ENCODE results near the gene KCNK3. TPM values are rescaled to one million over a fixed set of nuclear protein-coding genes. Genes with fewer than 3 reads are reported as not detected.

Gene KCNK3
- total RNA-seq, 1 experiment from 2014 or later: 0.09 TPM

DNA sequence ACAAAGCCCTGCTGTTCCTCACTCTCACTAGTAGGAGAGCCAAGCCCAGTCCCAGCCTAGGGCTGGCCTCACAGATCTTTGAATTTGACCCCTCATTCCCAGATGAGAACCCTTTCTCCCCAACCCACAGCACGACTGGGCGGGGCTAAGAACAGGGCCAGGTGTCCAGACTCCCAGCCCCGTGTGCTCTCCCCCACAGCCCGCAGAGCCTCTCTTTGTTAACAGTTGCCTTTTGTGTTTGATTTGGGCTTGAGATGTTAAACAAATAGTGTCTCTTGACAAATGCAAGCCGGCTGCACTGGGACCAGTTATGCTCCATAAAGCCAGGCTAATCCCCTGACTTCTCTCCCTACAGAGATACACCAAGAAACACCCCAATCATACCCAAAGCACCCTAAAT, 4.7 kb upstream of the KCNK3 start:
- Histone ChIP-seq H3K18ac (ENCODE audit: insufficient read length, low read depth, low read length) (no peak overlapping the region), H3K56ac (ENCODE audit: insufficient read length, low read depth, low read length) (no peak overlapping the region), H4K8ac (replicated peaks; ENCODE audit: insufficient read length, low read depth, low read length) (no peak overlapping the region), H3K27me3 (ENCODE audit: insufficient read depth, low read length) (no peaks in the 10 kb centered on the region; the same call in 1 of the 2 replicates), H3K14ac (ENCODE audit: insufficient read depth, low read length) (no peak overlapping the region), H3K79me1 (ENCODE audit: insufficient read depth, low read depth, low read length, poor library complexity, severe bottlenecking) (no peaks in the 10 kb centered on the region), H3K23me2 (ENCODE audit: insufficient read length, low read depth, low read length, poor library complexity, severe bottlenecking) (peaks cover 5% of the 10 kb centered on the region), H3T11ph (ENCODE audit: low read length) (no peak overlapping the region), H4K5ac (ENCODE audit: insufficient read length, low read depth, low read length) (no peak overlapping the region), H2BK5ac (ENCODE audit: insufficient read length, low read length) (no peak overlapping the region), H2BK15ac (ENCODE audit: low read depth, low read length) (no peak overlapping the region), H2BK12ac (ENCODE audit: insufficient read length, low read depth, low read length) (no peak overlapping the region), H4K20me1 (ENCODE audit: control insufficient read depth, insufficient read depth, insufficient read length) (no peaks in the 10 kb centered on the region), H2BK120ac (ENCODE audit: low read depth, low read length, poor library complexity, severe bottlenecking) (no peak overlapping the region), H4K91ac (ENCODE audit: insufficient read length, low read depth, low read length) (no peak overlapping the region), H3K9ac (ENCODE audit: extremely low read depth, insufficient read length, low read length) (no peak overlapping the region), H3K79me2 (ENCODE audit: insufficient read depth, low read length) (no peaks in the 10 kb centered on the region), H3K4me1 (ENCODE audit: insufficient read depth, low read length) (no peaks in the 10 kb centered on the region), H3K4ac (ENCODE audit: low read depth, low read length) (no peak overlapping the region), H2BK20ac (ENCODE audit: low read depth, low read length, poor library complexity, severe bottlenecking) (no peak overlapping the region), H3K27ac (ENCODE audit: insufficient read length, low read depth, low read length) (no peak overlapping the region), H2AFZ (ENCODE audit: low read length) (no peak overlapping the region), H3K4me2 (ENCODE audit: insufficient read depth, insufficient read length, low read length) (no peak overlapping the region), H3K9me3 (ENCODE audit: control insufficient read depth, low read depth, low read length) (no peaks in the 10 kb centered on the region), H2AK5ac (ENCODE audit: insufficient read length, low read length) (no peak overlapping the region), H3K23ac (ENCODE audit: insufficient read length, low read depth, low read length) (no peak overlapping the region)
- Mint-ChIP-seq H3K27me3 (ENCODE audit: low read depth) (peaks cover 84% of the 10 kb centered on the region), H3K4me1 (peaks cover 29% of the 10 kb centered on the region in 2 experiments), H3K36me3 (ENCODE audit: insufficient read depth in 1 of 3, low read depth in 3 of 3) (no peaks in the 10 kb centered on the region), H3K27ac (no peak overlapping the region), H3K4me3 (no peak overlapping the region), H3K9me3 (no peaks in the 10 kb centered on the region)
- DNase-seq: no peak
- WGBS (ENCODE audit: extremely low coverage, insufficient read length, low lambda C conversion rate): no CpG with 5 or more reads among the region's 5 CpGs
- TF ChIP-seq, protein P1, sequence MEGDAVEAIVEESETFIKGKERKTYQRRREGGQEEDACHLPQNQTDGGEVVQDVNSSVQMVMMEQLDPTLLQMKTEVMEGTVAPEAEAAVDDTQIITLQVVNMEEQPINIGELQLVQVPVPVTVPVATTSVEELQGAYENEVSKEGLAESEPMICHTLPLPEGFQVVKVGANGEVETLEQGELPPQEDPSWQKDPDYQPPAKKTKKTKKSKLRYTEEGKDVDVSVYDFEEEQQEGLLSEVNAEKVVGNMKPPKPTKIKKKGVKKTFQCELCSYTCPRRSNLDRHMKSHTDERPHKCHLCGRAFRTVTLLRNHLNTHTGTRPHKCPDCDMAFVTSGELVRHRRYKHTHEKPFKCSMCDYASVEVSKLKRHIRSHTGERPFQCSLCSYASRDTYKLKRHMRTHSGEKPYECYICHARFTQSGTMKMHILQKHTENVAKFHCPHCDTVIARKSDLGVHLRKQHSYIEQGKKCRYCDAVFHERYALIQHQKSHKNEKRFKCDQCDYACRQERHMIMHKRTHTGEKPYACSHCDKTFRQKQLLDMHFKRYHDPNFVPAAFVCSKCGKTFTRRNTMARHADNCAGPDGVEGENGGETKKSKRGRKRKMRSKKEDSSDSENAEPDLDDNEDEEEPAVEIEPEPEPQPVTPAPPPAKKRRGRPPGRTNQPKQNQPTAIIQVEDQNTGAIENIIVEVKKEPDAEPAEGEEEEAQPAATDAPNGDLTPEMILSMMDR (conservative IDR thresholded peaks at IDR 0.05): no peak

Data from H9 (cell line).